ENCODE measurements around the gene HDLBP. TPM values are rescaled to one million over a fixed set of nuclear protein-coding genes. Genes with fewer than 3 reads are reported as not detected.

HDLBP gene
- polyA plus RNA-seq, 3 donors: 50.4 to 73.1 (median 69.9) TPM

DNA sequence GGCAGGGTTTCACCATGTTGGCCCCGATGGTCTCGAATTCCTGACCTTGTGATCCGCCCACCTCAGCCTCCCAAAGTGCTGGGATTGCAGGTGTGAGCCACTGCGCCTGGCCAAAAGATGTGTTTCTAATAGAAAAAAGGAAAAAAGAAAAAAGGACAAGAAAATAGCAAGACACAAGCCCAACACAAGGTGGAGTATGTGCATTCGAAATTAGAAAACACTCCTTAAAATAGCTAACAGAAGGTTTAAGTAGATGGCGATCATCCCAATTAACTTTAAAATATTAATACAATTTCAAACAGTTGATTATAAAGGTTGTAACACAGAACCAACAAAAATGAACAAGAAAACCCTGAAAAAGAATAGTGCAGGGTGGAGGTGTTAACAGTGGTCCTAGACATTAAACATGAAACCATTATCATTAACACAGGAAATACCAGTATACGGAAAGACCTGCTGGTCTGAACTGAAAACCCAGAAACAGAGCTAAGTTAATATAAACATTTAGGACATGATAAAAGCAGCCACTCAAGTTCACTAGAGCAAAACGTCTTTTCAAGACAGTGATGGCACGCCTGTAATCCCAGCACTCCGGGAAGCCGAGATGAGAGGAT is 57.9 kb downstream of the HDLBP start:
- peaks cover 35% of the 10 kb centered on the region for H4K20me1 ChIP-seq (ENCODE audit: insufficient read depth, low read length)
- H3K27me3 Mint-ChIP-seq (ENCODE audit: low read depth in 3 of 3): no peaks in the 10 kb centered on the region
- no peaks in the 10 kb centered on the region for H3K27me3 ChIP-seq (ENCODE audit: control insufficient read depth in 2 of 2, insufficient read depth in 2 of 2, low read length in 2 of 2)
- no peak overlapping the region for H3K27ac ChIP-seq (ENCODE audit: low read depth in 1 of 2, low read length in 2 of 2)
- DNase-seq: no peak
- no peaks in the 10 kb centered on the region for H3K9me3 Mint-ChIP-seq
- H3K4me1 Mint-ChIP-seq: no peaks in the 10 kb centered on the region
- no peak overlapping the region for H3K4me2 ChIP-seq (replicated peaks; ENCODE audit: extremely low read depth, low read length, poor library complexity, severe bottlenecking)
- H3K79me2 ChIP-seq (ENCODE audit: insufficient read depth, low read length): peaks cover 8% of the 10 kb centered on the region
- H3K36me3 Mint-ChIP-seq: peaks cover 87 to 97% of the 10 kb centered on the region in 2 donors
- intact Hi-C loops (cut with micrococcal nuclease): no loop called here
- H3K36me3 ChIP-seq (replicated peaks in 1 of 2; ENCODE audit: control insufficient read depth in 1 of 2, insufficient read depth in 2 of 2, low read length in 2 of 2): peaks cover 93 to 99% of the 10 kb centered on the region in 2 donors
- H2AFZ ChIP-seq (ENCODE audit: insufficient read depth, low read depth, low read length, poor library complexity, severe bottlenecking): no peak overlapping the region
- WGBS (ENCODE audit: insufficient coverage): 100% methylated on average over 7 of the region's 11 CpGs
- TF ChIP-seq, protein P1, sequence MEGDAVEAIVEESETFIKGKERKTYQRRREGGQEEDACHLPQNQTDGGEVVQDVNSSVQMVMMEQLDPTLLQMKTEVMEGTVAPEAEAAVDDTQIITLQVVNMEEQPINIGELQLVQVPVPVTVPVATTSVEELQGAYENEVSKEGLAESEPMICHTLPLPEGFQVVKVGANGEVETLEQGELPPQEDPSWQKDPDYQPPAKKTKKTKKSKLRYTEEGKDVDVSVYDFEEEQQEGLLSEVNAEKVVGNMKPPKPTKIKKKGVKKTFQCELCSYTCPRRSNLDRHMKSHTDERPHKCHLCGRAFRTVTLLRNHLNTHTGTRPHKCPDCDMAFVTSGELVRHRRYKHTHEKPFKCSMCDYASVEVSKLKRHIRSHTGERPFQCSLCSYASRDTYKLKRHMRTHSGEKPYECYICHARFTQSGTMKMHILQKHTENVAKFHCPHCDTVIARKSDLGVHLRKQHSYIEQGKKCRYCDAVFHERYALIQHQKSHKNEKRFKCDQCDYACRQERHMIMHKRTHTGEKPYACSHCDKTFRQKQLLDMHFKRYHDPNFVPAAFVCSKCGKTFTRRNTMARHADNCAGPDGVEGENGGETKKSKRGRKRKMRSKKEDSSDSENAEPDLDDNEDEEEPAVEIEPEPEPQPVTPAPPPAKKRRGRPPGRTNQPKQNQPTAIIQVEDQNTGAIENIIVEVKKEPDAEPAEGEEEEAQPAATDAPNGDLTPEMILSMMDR (IDR thresholded peaks at IDR 0.05): no peak
- H3K4me3 ChIP-seq (replicated peaks in 1 of 3; ENCODE audit: low read depth in 2 of 3, low read length in 3 of 3): no peak overlapping the region
- no peaks in the 10 kb centered on the region for H3K9me3 ChIP-seq (replicated peaks in 1 of 2; ENCODE audit: control insufficient read depth in 1 of 2, insufficient read depth in 1 of 2, low read length in 2 of 2)
- no peak overlapping the region for H3K9ac ChIP-seq (ENCODE audit: insufficient read depth, low read length, poor library complexity, severe bottlenecking)
- no peaks in the 10 kb centered on the region for H3K4me1 ChIP-seq (ENCODE audit: control insufficient read depth in 1 of 2, insufficient read depth in 2 of 2, low read length in 2 of 2)
- H3K4me3 Mint-ChIP-seq: no peak overlapping the region
- peak overlapping the region in 1 of 7 donors; percentile 74 for H3K27ac Mint-ChIP-seq

DNA sequence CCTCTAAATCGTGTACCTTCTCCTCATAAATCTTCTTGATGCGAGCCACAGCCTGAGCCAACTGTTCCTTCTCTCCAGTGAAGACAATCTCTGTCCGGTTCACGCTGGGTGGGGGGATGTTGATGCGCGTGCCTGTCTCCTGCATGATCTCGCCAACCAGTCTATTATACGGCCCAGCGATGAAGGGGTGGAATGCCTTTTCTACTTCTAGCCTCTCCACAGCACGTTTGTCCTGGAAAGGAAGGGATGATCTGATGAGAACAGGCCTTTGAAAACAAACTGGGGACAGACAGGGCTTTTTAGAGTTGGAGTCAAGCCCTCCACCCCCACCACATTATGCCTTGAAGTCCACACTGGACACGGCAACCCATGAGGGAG is 59.3 kb downstream of the HDLBP start:
- Mint-ChIP-seq H3K9me3 (no peaks in the 10 kb centered on the region), H3K36me3 (peaks cover 87 to 97% of the 10 kb centered on the region in 2 donors), H3K4me3 (no peak overlapping the region), H3K27ac (no peak overlapping the region), H3K4me1 (no peaks in the 10 kb centered on the region), H3K27me3 (ENCODE audit: low read depth in 3 of 3) (no peaks in the 10 kb centered on the region)
- H3K9ac ChIP-seq (ENCODE audit: insufficient read depth, low read length, poor library complexity, severe bottlenecking): no peak overlapping the region
- WGBS (ENCODE audit: insufficient coverage): no CpG with 5 or more reads among the region's 11 CpGs
- peaks cover 92 to 99% of the 10 kb centered on the region in 2 donors for H3K36me3 ChIP-seq (replicated peaks in 1 of 2; ENCODE audit: control insufficient read depth in 1 of 2, insufficient read depth in 2 of 2, low read length in 2 of 2)
- H3K27ac ChIP-seq (ENCODE audit: low read depth in 1 of 2, low read length in 2 of 2): no peak overlapping the region
- H3K9me3 ChIP-seq (replicated peaks in 1 of 2; ENCODE audit: control insufficient read depth in 1 of 2, insufficient read depth in 1 of 2, low read length in 2 of 2): no peaks in the 10 kb centered on the region
- H3K4me3 ChIP-seq (replicated peaks in 1 of 3; ENCODE audit: low read depth in 2 of 3, low read length in 3 of 3): no peak overlapping the region
- H3K79me2 ChIP-seq (ENCODE audit: insufficient read depth, low read length): peaks cover 7% of the 10 kb centered on the region
- H4K20me1 ChIP-seq (ENCODE audit: insufficient read depth, low read length): peaks cover 31% of the 10 kb centered on the region
- no peaks in the 10 kb centered on the region for H3K27me3 ChIP-seq (ENCODE audit: control insufficient read depth in 2 of 2, insufficient read depth in 2 of 2, low read length in 2 of 2)
- no peak overlapping the region for H3K4me2 ChIP-seq (replicated peaks; ENCODE audit: extremely low read depth, low read length, poor library complexity, severe bottlenecking)
- no peaks in the 10 kb centered on the region for H3K4me1 ChIP-seq (ENCODE audit: control insufficient read depth in 1 of 2, insufficient read depth in 2 of 2, low read length in 2 of 2)
- intact Hi-C loops (cut with micrococcal nuclease): no loop called here
- DNase-seq: no peak
- TF ChIP-seq, protein P1 (IDR thresholded peaks at IDR 0.05): no peak
- no peak overlapping the region for H2AFZ ChIP-seq (ENCODE audit: insufficient read depth, low read depth, low read length, poor library complexity, severe bottlenecking)
